ENCODE data around the gene AVPR2. TPM values are rescaled to one million over a fixed set of nuclear protein-coding genes. Genes with fewer than 3 reads are reported as not detected.
A peak's percentile ranks its signal among the peaks of the same experiment; 100 is the strongest.

The AVPR2 gene
- polyA plus RNA-seq, 1 donor from 2014 or later = not detected

DNA sequence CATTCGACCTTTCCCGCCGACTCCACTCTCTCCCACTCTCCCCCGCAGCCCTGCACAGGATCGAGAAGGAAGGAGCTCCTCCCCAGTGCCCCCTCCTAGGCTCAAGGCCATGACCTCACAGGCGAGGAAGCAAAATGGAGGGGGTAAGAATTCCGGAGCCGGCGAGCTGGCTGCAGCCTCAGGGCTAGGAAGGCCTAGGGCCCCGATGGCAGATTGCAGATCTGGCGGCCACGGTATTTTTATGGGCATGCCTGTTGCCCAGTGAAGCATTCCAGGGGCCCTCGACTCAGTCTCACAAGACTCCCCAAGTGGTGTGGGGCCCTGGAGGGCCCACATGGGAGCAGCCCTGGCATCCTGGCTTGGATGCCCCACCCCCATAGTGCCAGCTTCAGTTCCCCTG lies 17.6 kb upstream of the AVPR2 start:
- H3K9me3 Mint-ChIP-seq = no peaks in the 10 kb centered on the region
- peak overlapping the region in 1 of 4 donors; percentile 65 for H3K4me3 Mint-ChIP-seq
- no peaks in the 10 kb centered on the region for H3K36me3 Mint-ChIP-seq
- no peak overlapping the region for H3K27ac Mint-ChIP-seq
- H3K4me1 Mint-ChIP-seq = peaks cover 12 to 19% (median 14%) of the 10 kb centered on the region in 3 donors
- peaks cover 11% of the 10 kb centered on the region for H3K27me3 Mint-ChIP-seq

DNA sequence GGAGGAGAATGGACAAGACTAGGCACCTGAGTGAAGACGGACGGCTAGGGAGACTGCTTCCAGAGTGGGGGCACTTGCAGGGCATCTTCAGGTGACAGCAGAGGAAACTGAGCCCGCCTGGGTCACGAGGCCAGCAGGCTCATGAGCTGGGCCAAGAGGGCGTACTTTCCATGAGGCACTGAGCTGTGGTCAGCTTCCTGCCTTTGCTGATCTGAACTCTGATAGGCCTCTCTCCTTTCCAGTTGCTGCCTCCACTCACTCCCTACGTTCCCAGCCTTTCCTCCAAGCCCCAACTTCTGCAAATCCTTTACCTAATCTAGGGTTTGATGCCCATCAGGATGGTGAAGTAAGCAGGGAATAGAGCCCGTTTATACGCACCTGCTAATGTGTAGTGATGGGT lies 17.1 kb upstream of the AVPR2 start:
- Mint-ChIP-seq H3K4me1 (peaks cover 11 to 17% (median 14%) of the 10 kb centered on the region in 3 donors), H3K27ac (peak overlapping the region in 1 of 3 donors; percentile 84), H3K9me3 (no peaks in the 10 kb centered on the region), H3K36me3 (no peaks in the 10 kb centered on the region), H3K27me3 (peaks cover 9% of the 10 kb centered on the region), H3K4me3 (peak overlapping the region in 2 of 4 donors; percentile 43 to 77)

DNA sequence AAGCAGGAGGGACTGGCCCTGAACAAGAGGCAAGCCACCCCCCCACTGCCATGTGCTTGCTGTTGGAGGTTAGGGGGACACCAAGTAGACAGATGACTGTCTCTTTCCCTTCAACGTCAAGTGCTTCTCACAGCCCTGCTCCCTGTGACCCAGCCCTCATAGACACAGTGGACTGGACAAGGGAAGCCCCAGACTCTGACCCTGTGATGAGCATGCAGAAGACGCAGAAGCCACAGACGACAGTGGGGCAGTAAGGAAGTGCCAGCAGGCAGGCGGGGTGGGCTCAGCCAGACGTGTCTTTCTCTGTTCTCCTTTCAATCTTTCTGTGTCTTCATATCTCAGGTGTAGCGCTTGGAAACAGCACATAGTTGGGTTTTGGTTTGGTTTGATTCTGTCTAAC lies 16.1 kb upstream of the AVPR2 start:
- Mint-ChIP-seq H3K4me1 (peaks cover 12 to 17% (median 14%) of the 10 kb centered on the region in 3 donors), H3K4me3 (peak overlapping the region in 3 of 4 donors; percentile 62 to 81 (median 79)), H3K36me3 (no peaks in the 10 kb centered on the region), H3K27ac (peak overlapping the region in 1 of 3 donors; percentile 84), H3K9me3 (peaks cover 0 to 1% (median 0%) of the 10 kb centered on the region in 3 donors), H3K27me3 (peaks cover 13% of the 10 kb centered on the region)

DNA sequence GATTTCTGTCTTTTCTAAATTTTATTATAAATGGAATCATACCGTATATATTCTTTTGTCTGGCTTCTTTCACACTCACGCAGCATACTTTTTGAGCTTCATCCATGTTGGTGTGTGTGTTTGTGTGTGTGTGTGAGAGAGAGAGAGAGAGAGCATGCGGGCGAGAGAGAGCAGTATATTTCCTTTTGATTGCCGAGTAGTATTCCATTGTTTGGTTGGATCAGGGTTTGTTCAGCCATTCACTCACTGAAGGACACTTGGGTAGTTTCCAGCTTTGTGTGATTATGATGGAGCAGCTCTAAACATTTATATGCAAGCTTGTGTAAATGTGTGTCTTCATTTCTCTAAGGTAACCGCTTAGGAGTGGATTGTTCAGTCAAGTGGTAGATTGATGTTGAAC lies 15.3 kb upstream of the AVPR2 start:
- Mint-ChIP-seq H3K4me3 (no peak overlapping the region), H3K27ac (no peak overlapping the region), H3K9me3 (peaks cover 0 to 1% (median 0%) of the 10 kb centered on the region in 3 donors), H3K4me1 (peaks cover 12 to 19% (median 14%) of the 10 kb centered on the region in 3 donors), H3K27me3 (peaks cover 12% of the 10 kb centered on the region), H3K36me3 (no peaks in the 10 kb centered on the region)

DNA sequence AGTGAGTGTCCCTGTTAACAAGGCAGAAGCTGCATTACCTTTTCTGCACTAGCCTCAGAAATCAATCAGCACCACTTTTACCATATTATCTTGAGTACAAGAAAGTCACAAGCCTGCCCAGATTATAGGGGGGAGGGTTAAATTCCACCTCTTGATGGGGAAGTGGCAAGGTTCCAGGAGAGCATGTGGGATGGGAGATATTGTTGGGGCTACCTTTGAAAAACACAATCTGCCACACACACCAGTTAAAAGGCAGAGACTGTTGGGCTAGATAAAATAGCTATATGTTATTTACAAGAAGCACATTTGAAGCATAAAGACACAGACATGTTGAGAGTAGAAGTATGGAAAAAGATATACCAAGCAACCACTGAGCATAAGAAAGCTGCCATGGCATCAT lies 6.6 kb upstream of the AVPR2 start:
- Mint-ChIP-seq H3K4me3 (no peak overlapping the region), H3K36me3 (peaks cover 2% of the 10 kb centered on the region), H3K27me3 (peaks cover 8% of the 10 kb centered on the region), H3K9me3 (peaks cover 0 to 5% (median 2%) of the 10 kb centered on the region in 3 donors), H3K27ac (peak overlapping the region in 1 of 3 donors; percentile 46), H3K4me1 (peaks cover 18 to 34% (median 26%) of the 10 kb centered on the region in 3 donors)

DNA sequence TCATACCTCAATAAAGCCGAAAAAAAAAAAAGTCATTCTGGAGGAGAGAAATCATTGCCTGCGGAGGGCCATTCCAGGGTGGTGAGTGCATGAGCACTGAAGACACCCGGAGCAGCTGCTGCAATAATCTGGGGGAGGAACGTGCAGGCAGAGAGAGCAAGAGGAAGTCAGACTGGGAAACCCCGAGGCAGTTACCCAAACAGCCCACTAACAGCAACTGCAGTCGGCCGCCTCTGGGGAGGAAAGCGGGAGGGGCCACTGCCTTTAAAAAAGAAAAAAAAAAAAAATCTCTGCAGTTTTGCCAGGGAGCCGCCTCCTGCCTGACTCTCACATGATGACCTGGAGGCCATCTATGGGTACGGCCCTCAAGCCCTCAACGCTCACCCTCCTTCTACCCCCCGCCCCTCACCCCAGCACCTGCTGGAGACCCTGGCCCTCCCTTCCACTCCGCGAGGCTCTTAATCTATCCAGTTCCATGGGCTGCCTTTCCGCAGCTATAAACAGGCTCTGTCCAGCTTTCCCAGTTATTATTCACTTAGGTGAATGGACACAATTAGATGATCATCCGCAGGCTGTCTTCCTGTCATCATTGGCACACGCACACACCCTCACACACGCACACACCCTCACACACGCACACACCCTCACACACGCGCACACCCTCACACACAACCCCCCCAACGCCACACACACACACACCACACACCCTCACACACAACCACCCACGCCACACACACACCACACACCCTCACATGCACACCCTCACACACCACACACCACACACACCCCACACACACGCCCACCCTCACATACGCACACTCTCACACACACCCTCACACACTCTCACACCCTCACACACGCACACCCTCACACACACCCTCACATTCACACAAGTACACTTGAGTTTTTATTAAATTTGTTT lies 3.4 kb upstream of the AVPR2 start:
- H3K27me3 Mint-ChIP-seq = peaks cover 5% of the 10 kb centered on the region
- peak overlapping the region; percentile 78 to 94 (median 87) for H3K27ac Mint-ChIP-seq
- H3K9me3 Mint-ChIP-seq = peaks cover 0 to 4% (median 0%) of the 10 kb centered on the region in 3 donors
- H3K4me3 Mint-ChIP-seq = peak overlapping the region; percentile 21 to 90 (median 53)
- peaks cover 18 to 42% (median 33%) of the 10 kb centered on the region in 3 donors for H3K4me1 Mint-ChIP-seq
- peaks cover 2% of the 10 kb centered on the region for H3K36me3 Mint-ChIP-seq

DNA sequence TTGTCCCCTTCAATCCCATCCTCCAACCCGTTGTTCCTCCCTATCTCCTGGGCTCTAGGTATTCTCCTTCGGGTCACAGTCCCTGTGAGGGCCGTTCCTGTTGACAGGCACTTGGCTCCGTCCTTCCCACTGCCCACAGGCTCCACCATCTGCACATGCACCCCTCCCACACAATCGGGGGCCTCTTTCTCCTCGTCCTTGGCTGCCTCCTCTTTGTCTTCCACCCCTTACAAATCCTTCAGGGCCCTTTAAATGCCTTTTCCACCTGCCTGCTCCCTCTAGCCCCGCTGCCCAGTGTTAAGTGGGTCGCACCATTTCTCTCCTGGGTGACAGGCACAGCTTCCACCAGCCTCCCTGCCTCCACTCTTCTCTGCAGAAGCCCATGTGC lies 2.7 kb upstream of the AVPR2 start:
- Mint-ChIP-seq H3K4me3 (peak overlapping the region in 2 of 4 donors; percentile 57 to 85), H3K4me1 (peaks cover 18 to 45% (median 33%) of the 10 kb centered on the region in 3 donors), H3K27ac (peak overlapping the region; percentile 84 to 90 (median 87)), H3K27me3 (peaks cover 5% of the 10 kb centered on the region), H3K36me3 (peaks cover under 1% of the 10 kb centered on the region), H3K9me3 (peaks cover 0 to 4% (median 0%) of the 10 kb centered on the region in 3 donors)

DNA sequence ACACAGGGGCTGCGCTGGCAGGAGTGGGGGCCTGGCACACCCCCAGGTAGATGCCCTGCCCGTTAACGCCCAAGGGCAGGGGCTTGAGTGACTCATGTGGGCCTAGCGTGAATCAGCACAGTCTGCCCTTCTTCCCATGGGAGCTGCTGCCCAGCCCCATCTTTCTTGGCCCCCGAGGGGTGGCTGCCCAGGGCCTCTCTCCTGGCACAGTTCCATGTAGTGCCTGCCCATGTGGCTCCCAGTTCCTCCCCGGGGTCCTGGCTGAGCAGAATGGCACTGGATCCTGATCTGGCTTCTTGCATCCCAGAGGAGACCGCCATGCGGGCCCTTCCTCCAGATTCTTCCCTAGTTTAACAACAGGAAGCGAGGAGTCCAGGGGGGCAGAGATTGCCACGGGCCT lies 2.1 kb upstream of the AVPR2 start:
- Mint-ChIP-seq H3K4me1 (peaks cover 18 to 45% (median 33%) of the 10 kb centered on the region in 3 donors), H3K27ac (peak overlapping the region in 2 of 3 donors; percentile 87 to 90), H3K9me3 (peaks cover 0 to 4% (median 0%) of the 10 kb centered on the region in 3 donors), H3K27me3 (peaks cover 5% of the 10 kb centered on the region), H3K4me3 (peak overlapping the region in 1 of 4 donors; percentile 76), H3K36me3 (no peaks in the 10 kb centered on the region)

DNA sequence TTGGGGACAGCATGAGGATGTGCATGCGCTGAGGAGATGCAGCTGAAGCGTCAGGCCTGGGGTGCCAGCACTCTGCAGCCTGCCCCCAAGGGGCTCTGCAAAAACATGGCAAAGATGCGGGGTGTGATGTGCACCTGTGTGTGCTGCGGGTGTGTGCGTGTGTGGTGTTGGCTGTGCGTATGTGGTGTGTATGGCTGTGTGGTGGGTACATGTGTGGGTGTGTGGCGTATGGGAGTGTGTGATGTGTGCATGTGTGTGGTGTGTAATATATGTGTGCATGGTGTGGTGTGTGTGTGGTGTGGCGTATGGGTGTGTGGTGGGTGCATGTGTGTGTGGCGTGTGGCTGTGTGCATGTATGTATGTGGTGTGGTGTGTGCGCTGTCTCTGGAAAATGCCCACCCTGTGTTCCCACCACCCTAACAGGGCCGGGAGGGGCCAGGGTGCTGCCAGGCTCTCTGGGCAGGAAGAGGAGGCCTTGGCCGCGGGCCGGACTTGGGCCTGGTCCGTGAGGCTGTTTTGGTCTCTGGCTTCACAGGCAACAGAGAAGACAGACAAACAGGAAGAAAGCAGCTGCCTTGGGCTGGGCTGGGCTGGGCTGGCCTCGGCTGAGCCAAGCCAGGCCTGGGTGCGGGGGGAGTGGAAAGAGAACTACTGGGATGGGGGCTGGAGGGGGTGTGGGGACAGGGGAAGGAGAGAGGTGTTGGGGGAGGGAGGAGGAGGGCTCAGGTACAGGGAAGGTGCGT lies 1.1 kb upstream of the AVPR2 start:
- peak overlapping the region in 3 of 4 donors; percentile 4 to 88 (median 65) for H3K4me3 Mint-ChIP-seq
- peaks cover 5% of the 10 kb centered on the region for H3K27me3 Mint-ChIP-seq
- no peaks in the 10 kb centered on the region for H3K36me3 Mint-ChIP-seq
- peaks cover 0 to 4% (median 0%) of the 10 kb centered on the region in 3 donors for H3K9me3 Mint-ChIP-seq
- H3K27ac Mint-ChIP-seq = peak overlapping the region; percentile 80 to 90 (median 87)
- peaks cover 14 to 42% (median 33%) of the 10 kb centered on the region in 3 donors for H3K4me1 Mint-ChIP-seq

DNA sequence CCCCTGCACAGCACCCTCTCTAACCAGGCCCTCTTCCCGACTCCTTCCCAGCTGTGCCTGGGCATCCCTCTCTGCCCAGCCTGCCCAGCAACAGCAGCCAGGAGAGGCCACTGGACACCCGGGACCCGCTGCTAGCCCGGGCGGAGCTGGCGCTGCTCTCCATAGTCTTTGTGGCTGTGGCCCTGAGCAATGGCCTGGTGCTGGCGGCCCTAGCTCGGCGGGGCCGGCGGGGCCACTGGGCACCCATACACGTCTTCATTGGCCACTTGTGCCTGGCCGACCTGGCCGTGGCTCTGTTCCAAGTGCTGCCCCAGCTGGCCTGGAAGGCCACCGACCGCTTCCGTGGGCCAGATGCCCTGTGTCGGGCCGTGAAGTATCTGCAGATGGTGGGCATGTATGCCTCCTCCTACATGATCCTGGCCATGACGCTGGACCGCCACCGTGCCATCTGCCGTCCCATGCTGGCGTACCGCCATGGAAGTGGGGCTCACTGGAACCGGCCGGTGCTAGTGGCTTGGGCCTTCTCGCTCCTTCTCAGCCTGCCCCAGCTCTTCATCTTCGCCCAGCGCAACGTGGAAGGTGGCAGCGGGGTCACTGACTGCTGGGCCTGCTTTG lies 1.1 kb downstream of the AVPR2 start:
- peaks cover 2% of the 10 kb centered on the region for H3K36me3 Mint-ChIP-seq
- H3K27me3 Mint-ChIP-seq = peaks cover 5% of the 10 kb centered on the region
- H3K4me3 Mint-ChIP-seq = peak overlapping the region in 1 of 4 donors; percentile 12
- peaks cover 0 to 4% (median 0%) of the 10 kb centered on the region in 3 donors for H3K9me3 Mint-ChIP-seq
- H3K4me1 Mint-ChIP-seq = peaks cover 10 to 33% (median 23%) of the 10 kb centered on the region in 3 donors
- H3K27ac Mint-ChIP-seq = peak overlapping the region in 2 of 3 donors; percentile 39 to 79

DNA sequence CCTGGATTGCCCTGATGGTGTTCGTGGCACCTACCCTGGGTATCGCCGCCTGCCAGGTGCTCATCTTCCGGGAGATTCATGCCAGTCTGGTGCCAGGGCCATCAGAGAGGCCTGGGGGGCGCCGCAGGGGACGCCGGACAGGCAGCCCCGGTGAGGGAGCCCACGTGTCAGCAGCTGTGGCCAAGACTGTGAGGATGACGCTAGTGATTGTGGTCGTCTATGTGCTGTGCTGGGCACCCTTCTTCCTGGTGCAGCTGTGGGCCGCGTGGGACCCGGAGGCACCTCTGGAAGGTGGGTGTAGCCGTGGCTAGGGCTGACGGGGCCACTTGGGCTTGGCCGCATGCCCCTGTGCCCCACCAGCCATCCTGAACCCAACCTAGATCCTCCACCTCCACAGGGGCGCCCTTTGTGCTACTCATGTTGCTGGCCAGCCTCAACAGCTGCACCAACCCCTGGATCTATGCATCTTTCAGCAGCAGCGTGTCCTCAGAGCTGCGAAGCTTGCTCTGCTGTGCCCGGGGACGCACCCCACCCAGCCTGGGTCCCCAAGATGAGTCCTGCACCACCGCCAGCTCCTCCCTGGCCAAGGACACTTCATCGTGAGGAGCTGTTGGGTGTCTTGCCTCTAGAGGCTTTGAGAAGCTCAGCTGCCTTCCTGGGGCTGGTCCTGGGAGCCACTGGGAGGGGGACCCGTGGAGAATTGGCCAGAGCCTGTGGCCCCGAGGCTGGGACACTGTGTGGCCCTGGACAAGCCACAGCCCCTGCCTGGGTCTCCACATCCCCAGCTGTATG lies 1.8 kb downstream of the AVPR2 start:
- H3K27me3 Mint-ChIP-seq = peaks cover 2% of the 10 kb centered on the region
- peaks cover 0 to 2% (median 0%) of the 10 kb centered on the region in 3 donors for H3K9me3 Mint-ChIP-seq
- peak overlapping the region in 2 of 3 donors; percentile 39 to 79 for H3K27ac Mint-ChIP-seq
- peaks cover 7 to 28% (median 20%) of the 10 kb centered on the region in 3 donors for H3K4me1 Mint-ChIP-seq
- H3K36me3 Mint-ChIP-seq = peaks cover 2% of the 10 kb centered on the region
- H3K4me3 Mint-ChIP-seq = peak overlapping the region in 2 of 4 donors; percentile 49 to 68

DNA sequence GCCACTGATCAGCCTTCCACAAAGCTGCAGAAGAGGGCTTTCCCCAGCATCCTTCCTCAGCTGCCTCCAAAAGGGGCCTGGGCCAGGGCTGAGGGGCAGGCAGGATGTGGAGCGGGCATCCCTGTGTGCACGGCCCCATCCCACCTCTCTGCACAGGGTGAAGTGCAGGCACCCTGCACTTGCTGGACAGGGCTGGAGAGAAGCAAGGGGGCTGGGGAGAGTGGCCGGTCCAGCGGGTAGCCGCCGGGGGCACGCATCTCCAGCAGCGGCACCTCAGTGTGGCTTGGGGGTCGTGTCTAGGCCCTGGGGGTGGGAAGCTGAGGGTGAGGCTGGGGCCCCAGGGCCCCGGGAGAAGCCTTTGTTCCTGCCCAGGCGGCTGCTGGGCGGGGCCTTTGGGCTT lies 3.0 kb downstream of the AVPR2 start:
- Mint-ChIP-seq H3K36me3 (peaks cover 2% of the 10 kb centered on the region), H3K4me1 (peaks cover 0 to 18% (median 10%) of the 10 kb centered on the region in 3 donors), H3K27ac (peak overlapping the region in 1 of 3 donors; percentile 62), H3K4me3 (no peak overlapping the region), H3K27me3 (no peaks in the 10 kb centered on the region), H3K9me3 (no peaks in the 10 kb centered on the region)

DNA sequence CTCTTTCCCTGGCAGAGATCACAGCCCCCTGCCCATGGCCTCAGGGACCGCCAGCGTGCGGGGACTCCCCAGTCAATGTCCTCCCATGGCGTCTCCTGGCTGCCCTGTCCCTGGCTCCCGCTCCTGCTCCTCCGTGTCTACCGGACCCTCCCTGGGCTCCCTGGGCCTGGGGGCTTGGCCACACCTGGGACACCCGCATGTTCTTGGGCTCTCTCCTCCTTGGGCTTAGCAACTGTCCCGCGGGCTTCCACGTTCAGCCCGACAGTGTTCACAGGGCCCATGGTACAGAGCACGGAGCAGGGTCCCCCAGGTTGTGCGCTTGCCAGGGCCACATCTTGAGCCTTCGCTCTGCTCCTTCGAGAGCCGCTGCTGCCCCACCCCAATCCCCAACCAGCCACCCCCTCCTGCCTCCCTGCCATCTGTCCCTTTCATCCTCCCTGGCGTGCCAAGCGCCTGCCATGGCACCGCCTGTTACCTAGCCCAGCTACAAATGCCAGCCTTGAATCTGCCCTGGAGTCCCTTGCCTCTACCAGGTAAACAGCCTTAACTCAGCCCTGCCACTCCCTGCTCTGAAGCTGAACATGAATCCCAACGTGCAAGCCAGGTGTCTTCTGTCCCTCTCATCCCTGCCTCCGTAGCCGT lies 3.9 kb downstream of the AVPR2 start:
- peak overlapping the region in 2 of 3 donors; percentile 28 to 71 for H3K27ac Mint-ChIP-seq
- H3K9me3 Mint-ChIP-seq = no peaks in the 10 kb centered on the region
- H3K4me3 Mint-ChIP-seq = no peak overlapping the region
- no peaks in the 10 kb centered on the region for H3K27me3 Mint-ChIP-seq
- peaks cover 0 to 10% (median 7%) of the 10 kb centered on the region in 3 donors for H3K4me1 Mint-ChIP-seq
- H3K36me3 Mint-ChIP-seq = peaks cover 2% of the 10 kb centered on the region
